Mammary epithelial cell (primary cell): ENCODE results near the gene LARGE1.

Source experiments
- CTCF ChIP-seq, 2 donors: IDR thresholded peaks in 1 of 2; conservative IDR thresholded peaks in 1 of 2; 2 replicates each; pipeline ENCODE4 v1.5.1; 2011 to 2012; ENCODE audit warnings: inconsistent platforms in 2 of 2, low read length in 2 of 2, mild to moderate bottlenecking in 2 of 2, control low read depth in 1 of 2, low read depth in 1 of 2; ENCODE audit not compliant: insufficient read depth in 1 of 2; ENCODE audit errors: extremely low read depth in 1 of 2
- EZH2 ChIP-seq: IDR thresholded peaks from 2 replicates; pipeline ENCODE4 v1.6.1; 2012; ENCODE audit warnings: low read length, inconsistent platforms, borderline replicate concordance

- TF ChIP-seq CTCF (conservative IDR thresholded peaks at IDR 0.05 in 1 of 2, IDR thresholded peaks at IDR 0.05 in 1 of 2; ENCODE audit: extremely low read depth in 1 of 2, insufficient read depth in 1 of 2, low read depth in 1 of 2, low read length in 2 of 2): no peak
- TF ChIP-seq EZH2: no peak
Measured at GRCh38 chr22:33380789-33381530, 539.3 kb downstream of the LARGE1 start.
